ENCODE data around the gene OTOF.

GRCh38 chr2:26494199-26494598, 16.3 kb upstream of the OTOF start:
- no peak for TF ChIP-seq CTCF (IDR thresholded peaks at IDR 0.05; ENCODE audit: low read depth, low read length)
- no peak for TF ChIP-seq EZH2phosphoT487 (IDR thresholded peaks at IDR 0.05; ENCODE audit: low read depth)
